Measurements from ENCODE around the gene PC. TPM values are rescaled to one million over a fixed set of nuclear protein-coding genes. Genes with fewer than 3 reads are reported as not detected.

Gene PC
- polyA plus RNA-seq, 3 donors: 4.6 to 7.1 (median 6.0) TPM

- Mint-ChIP-seq H3K9me3 (peaks cover 0 to 3% (median 1%) of the 10 kb centered on the region in 7 donors), H3K4me1 (peaks cover 35% of the 10 kb centered on the region), H3K27me3 (ENCODE audit: low read depth in 3 of 3) (peaks cover 5 to 22% (median 16%) of the 10 kb centered on the region in 3 donors), H3K27ac (peak overlapping the region; percentile 94 to 99 (median 98)), H3K36me3 (no peaks in the 10 kb centered on the region), H3K4me3 (peak overlapping the region in 1 of 2 donors; percentile 57)
- peaks cover 28 to 40% of the 10 kb centered on the region in 2 donors for H3K4me1 ChIP-seq (ENCODE audit: control insufficient read depth in 1 of 2, insufficient read depth in 2 of 2, low read length in 2 of 2)
- H2AFZ ChIP-seq (ENCODE audit: insufficient read depth, low read depth, low read length, poor library complexity, severe bottlenecking): peak overlapping the region; percentile 61
- no peaks in the 10 kb centered on the region for H4K20me1 ChIP-seq (ENCODE audit: insufficient read depth, low read length)
- no peak overlapping the region for H3K4me3 ChIP-seq (replicated peaks in 1 of 3; ENCODE audit: low read depth in 2 of 3, low read length in 3 of 3)
- H3K27ac ChIP-seq (ENCODE audit: low read depth in 1 of 2, low read length in 2 of 2): peak overlapping the region; percentile 84 to 91
- H3K36me3 ChIP-seq (replicated peaks in 1 of 2; ENCODE audit: control insufficient read depth in 1 of 2, insufficient read depth in 2 of 2, low read length in 2 of 2): no peaks in the 10 kb centered on the region
- H3K79me2 ChIP-seq (ENCODE audit: insufficient read depth, low read length): no peaks in the 10 kb centered on the region
- no peaks in the 10 kb centered on the region for H3K27me3 ChIP-seq (ENCODE audit: control insufficient read depth in 2 of 2, insufficient read depth in 2 of 2, low read length in 2 of 2)
- no peak for TF ChIP-seq CTCF (IDR thresholded peaks at IDR 0.05)
- whole genome bisulfite sequencing (ENCODE audit: insufficient coverage): 19% methylated on average over 3 of the region's 5 CpGs
- intact Hi-C loops (cut with micrococcal nuclease): loop anchor here in 1 of 2 donors (10.0 kb wide), 1 partner anchor 276 kb away; no protein-coding TSS in a partner anchor
- no peaks in the 10 kb centered on the region for H3K9me3 ChIP-seq (replicated peaks in 1 of 2; ENCODE audit: control insufficient read depth in 1 of 2, insufficient read depth in 1 of 2, low read length in 2 of 2)
- peak; percentile 95 to 99 (median 98) for DNase-seq
- peak overlapping the region; percentile 26 for H3K4me2 ChIP-seq (replicated peaks; ENCODE audit: extremely low read depth, low read length, poor library complexity, severe bottlenecking)
- H3K9ac ChIP-seq (ENCODE audit: insufficient read depth, low read length, poor library complexity, severe bottlenecking): peak overlapping the region; percentile 58
These were observed 12.7 kb upstream of the PC start for GRCh38 chr11:66970807-66971442.

GRCh38 chr11:66970371-66970806 is 12.2 kb upstream of the PC start:
- no peak overlapping the region for H3K4me3 Mint-ChIP-seq
- Histone ChIP-seq H3K36me3 (replicated peaks in 1 of 2; ENCODE audit: control insufficient read depth in 1 of 2, insufficient read depth in 2 of 2, low read length in 2 of 2) (no peaks in the 10 kb centered on the region), H3K9me3 (replicated peaks in 1 of 2; ENCODE audit: control insufficient read depth in 1 of 2, insufficient read depth in 1 of 2, low read length in 2 of 2) (no peaks in the 10 kb centered on the region), H2AFZ (ENCODE audit: insufficient read depth, low read depth, low read length, poor library complexity, severe bottlenecking) (peak overlapping the region; percentile 3), H3K27ac (ENCODE audit: low read depth in 1 of 2, low read length in 2 of 2) (peak overlapping the region; percentile 84 to 91), H3K4me1 (ENCODE audit: control insufficient read depth in 1 of 2, insufficient read depth in 2 of 2, low read length in 2 of 2) (peaks cover 28 to 40% of the 10 kb centered on the region in 2 donors), H3K4me3 (replicated peaks in 1 of 3; ENCODE audit: low read depth in 2 of 3, low read length in 3 of 3) (no peak overlapping the region), H3K79me2 (ENCODE audit: insufficient read depth, low read length) (no peaks in the 10 kb centered on the region), H3K4me2 (replicated peaks; ENCODE audit: extremely low read depth, low read length, poor library complexity, severe bottlenecking) (peak overlapping the region; percentile 26), H4K20me1 (ENCODE audit: insufficient read depth, low read length) (no peaks in the 10 kb centered on the region), H3K9ac (ENCODE audit: insufficient read depth, low read length, poor library complexity, severe bottlenecking) (no peak overlapping the region), H3K27me3 (ENCODE audit: control insufficient read depth in 2 of 2, insufficient read depth in 2 of 2, low read length in 2 of 2) (no peaks in the 10 kb centered on the region)
- peak in 2 of 3 donors; percentile 41 to 46 for DNase-seq
- peaks cover 6 to 21% (median 16%) of the 10 kb centered on the region in 3 donors for H3K27me3 Mint-ChIP-seq (ENCODE audit: low read depth in 3 of 3)
- peak overlapping the region; percentile 94 to 99 (median 98) for H3K27ac Mint-ChIP-seq
- intact Hi-C loops (cut with micrococcal nuclease): loop anchor here in 1 of 2 donors (10.0 kb wide), 1 partner anchor 276 kb away; no protein-coding TSS in a partner anchor
- H3K9me3 Mint-ChIP-seq: peaks cover 0 to 3% (median 1%) of the 10 kb centered on the region in 7 donors
- TF ChIP-seq CTCF (IDR thresholded peaks at IDR 0.05): no peak
- peaks cover 35% of the 10 kb centered on the region for H3K4me1 Mint-ChIP-seq
- 100% methylated on average over 1 of the region's 4 CpGs for WGBS (ENCODE audit: insufficient coverage)
- H3K36me3 Mint-ChIP-seq: no peaks in the 10 kb centered on the region
